Stomach (tissue), 4 donors: ENCODE results near the gene RERE.

Experiments
- CTCF ChIP-seq, 7 experiments: fragments of 450-650 bp in 4 of 7; fragments of 200-600 bp in 3 of 7; sonication (generic) in 3 of 7; IDR thresholded peaks; one replicate each; pipeline ENCODE4 v1.5.1; 2016 to 2019; ENCODE audit warnings: antibody characterized with exemption in 7 of 7, control low read depth in 2 of 7, mild to moderate bottlenecking in 1 of 7
- POLR2A ChIP-seq, 4 donors: fragments of 450-650 bp; IDR thresholded peaks; one replicate each; pipeline ENCODE4 v1.6.1; 2016; ENCODE audit warnings: antibody characterized with exemption in 4 of 4, control low read depth in 2 of 4, mild to moderate bottlenecking in 1 of 4, moderate library complexity in 1 of 4
- POLR2AphosphoS5 ChIP-seq, 3 donors: sonication (generic); formaldehyde crosslinking; IDR thresholded peaks; one replicate each; pipeline ENCODE4 v1.6.1; 2016; ENCODE audit warnings: antibody characterized with exemption in 3 of 3

- TF ChIP-seq CTCF (IDR thresholded peaks at IDR 0.05): no peak
- no peak for TF ChIP-seq POLR2A (IDR thresholded peaks at IDR 0.05)
- no peak for TF ChIP-seq POLR2AphosphoS5 (IDR thresholded peaks at IDR 0.05)
These were observed 117.8 kb downstream of the RERE start for GRCh38 chr1:8699679-8700078.
